GM13977 (cell line): ENCODE results near the gene DGKI.
A peak's percentile ranks its signal among the peaks of the same experiment; 100 is the strongest.

Source experiments
- DNase-seq: peaks from one replicate; pipeline ENCODE4 v3.0.0; 2012; ENCODE audit warnings: low spot score
- in situ Hi-C: fragments of 300-500 bp; cut with MboI; formaldehyde crosslinking; loops from one replicate; pipeline ENCODE4 v1.12.0; 2022; ENCODE audit warnings: low sequenced_read_pairs, low pct_unique_long_range_greater_than_20kb, mixed read lengths, inconsistent platforms; ENCODE audit not compliant: unreplicated experiment
- TF ChIP-seq, protein P1 (sequence below): IDR thresholded peaks from 2 replicates; pipeline ENCODE4 v1.5.1; 2012; ENCODE audit warnings: mild to moderate bottlenecking, control low read depth; ENCODE audit not compliant: insufficient read depth; ENCODE audit errors: extremely low read depth, missing control alignments

DGKI gene

GRCh38 chr7:137850972-137851945, 4.5 kb upstream of the DGKI start:
- DNase-seq: no peak
- TF ChIP-seq, protein P1, sequence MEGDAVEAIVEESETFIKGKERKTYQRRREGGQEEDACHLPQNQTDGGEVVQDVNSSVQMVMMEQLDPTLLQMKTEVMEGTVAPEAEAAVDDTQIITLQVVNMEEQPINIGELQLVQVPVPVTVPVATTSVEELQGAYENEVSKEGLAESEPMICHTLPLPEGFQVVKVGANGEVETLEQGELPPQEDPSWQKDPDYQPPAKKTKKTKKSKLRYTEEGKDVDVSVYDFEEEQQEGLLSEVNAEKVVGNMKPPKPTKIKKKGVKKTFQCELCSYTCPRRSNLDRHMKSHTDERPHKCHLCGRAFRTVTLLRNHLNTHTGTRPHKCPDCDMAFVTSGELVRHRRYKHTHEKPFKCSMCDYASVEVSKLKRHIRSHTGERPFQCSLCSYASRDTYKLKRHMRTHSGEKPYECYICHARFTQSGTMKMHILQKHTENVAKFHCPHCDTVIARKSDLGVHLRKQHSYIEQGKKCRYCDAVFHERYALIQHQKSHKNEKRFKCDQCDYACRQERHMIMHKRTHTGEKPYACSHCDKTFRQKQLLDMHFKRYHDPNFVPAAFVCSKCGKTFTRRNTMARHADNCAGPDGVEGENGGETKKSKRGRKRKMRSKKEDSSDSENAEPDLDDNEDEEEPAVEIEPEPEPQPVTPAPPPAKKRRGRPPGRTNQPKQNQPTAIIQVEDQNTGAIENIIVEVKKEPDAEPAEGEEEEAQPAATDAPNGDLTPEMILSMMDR: no peak
- in situ Hi-C loops: no loop called here

- TF ChIP-seq, protein P1: no peak
- DNase-seq: no peak
- in situ Hi-C loops: no loop called here
These were observed 3.8 kb upstream of the DGKI start for GRCh38 chr7:137850571-137850970.

GRCh38 chr7:137848095-137848494, 1.3 kb upstream of the DGKI start:
- no peak for DNase-seq
- in situ Hi-C loops: no loop called here
- TF ChIP-seq, protein P1: no peak

GRCh38 chr7:137847568-137848050, 835 bp upstream of the DGKI start:
- peak; percentile 48 for DNase-seq
- in situ Hi-C loops: no loop called here
- TF ChIP-seq, protein P1: no peak

DNA sequence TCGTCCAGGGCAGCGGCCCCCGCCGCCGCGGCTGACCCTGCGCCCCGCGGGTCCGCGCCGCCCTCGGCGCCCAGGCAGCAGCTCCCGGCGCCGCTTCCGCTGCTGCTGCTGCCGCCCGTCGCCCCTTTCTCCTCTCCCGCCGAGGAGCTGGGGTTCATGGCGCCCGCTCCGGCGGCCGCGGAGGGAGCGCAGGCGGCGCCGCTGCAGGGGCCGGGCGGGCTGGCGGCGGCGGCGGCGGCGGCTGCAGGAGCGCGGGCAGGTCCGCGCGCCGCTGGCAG, 286 bp downstream of the DGKI start:
- in situ Hi-C loops: no loop called here
- TF ChIP-seq, protein P1: no peak
- DNase-seq: no peak

DNA sequence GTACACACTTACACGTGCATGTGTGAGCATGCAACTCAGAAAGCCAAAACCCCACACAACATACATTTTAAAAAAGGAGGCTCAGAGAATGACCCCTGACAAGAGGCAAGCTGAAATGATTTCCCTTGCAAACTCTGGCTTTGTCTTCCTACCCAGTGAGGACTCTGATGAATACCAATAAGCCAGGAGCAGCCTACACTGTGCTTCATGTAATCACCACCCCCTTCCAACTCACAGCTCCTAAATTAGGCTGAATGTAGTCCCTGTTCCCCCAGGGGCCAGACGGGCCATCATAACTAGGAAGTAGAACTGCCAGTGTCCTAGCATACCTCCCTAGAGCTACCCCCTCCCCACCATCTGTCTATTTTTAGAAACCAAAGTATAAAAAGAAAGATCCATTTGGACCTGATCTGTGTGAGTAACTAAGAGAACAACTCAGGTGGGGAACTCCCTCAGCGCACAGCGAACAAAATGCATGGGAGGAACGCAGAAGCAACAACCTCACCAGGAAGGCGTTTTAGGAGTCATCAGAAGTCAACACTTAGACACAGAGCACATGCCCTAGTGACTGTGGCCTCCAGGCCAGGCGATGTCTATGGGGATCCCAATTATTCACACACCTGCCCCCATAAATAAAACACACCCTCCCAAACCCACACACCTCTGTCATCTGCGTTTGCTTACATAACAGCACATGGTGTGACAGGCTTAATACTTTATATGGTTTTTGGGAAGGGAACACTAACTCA, 1.9 kb downstream of the DGKI start:
- TF ChIP-seq, protein P1: no peak
- in situ Hi-C loops: no loop called here

More for the DNA sequence above, 1.9 kb downstream of the DGKI start:
- DNase-seq: no peak
